C4-2B (cell line): ENCODE measurements around the gene ST7L.

Source experiments
- CTCF ChIP-seq: fragments of 450-650 bp; conservative IDR thresholded peaks from 2 replicates; pipeline ENCODE4 v1.5.1; 2017; ENCODE audit warnings: mild to moderate bottlenecking
- ZFX ChIP-seq: fragments of 450-650 bp; IDR thresholded peaks from 2 replicates; pipeline ENCODE4 v1.6.1; 2017

- no peak for TF ChIP-seq CTCF
- TF ChIP-seq ZFX: no peak
Measured at GRCh38 chr1:112506731-112507130, 112.2 kb downstream of the ST7L start.
